Measurements from ENCODE around the gene DNAJC16.

DNAJC16 gene

DNA sequence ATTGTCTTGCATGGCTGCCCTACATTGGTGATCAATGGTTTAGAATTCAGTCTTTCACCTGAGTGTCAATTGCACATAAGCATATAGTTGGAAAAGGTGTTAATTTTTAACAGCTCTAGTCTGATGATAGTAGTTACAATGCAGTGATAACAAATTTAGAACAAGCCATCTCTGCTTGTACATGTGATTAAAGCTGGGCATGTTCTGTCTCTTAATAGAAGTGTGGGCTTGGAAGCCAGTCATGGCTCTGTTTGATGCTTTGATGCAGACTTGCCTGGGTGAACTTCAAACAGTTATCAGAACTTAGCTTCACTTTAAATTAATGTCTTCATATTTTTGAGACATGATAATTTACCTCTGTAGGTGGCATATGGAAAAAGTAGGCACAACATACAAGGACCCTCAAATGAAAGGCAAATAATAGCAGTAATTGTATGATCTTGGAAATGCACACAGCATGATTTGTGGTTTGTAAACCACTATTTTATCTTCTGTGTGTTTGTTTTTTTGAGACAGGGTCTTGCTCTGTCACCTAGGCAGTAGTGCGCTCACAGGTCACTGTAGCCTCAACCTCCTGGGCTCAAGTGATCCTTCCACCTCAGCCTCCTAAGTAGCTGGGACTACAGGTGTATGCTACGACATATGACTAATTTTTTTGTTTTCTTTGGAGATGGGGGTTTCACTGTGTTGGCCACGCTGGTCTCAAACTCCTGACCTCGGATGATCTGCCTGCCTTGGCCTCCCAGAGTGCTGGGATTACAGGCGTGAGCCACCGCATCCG is 94.4 kb downstream of the DNAJC16 start:
- peaks cover 3% of the 10 kb centered on the region for H3K79me1 ChIP-seq (replicated peaks; ENCODE audit: low read length, poor library complexity, severe bottlenecking)
- H3K4me3 ChIP-seq (ENCODE audit: insufficient read depth in 1 of 2, low read depth in 1 of 2, low read length in 2 of 2), result peak overlapping the region in 1 of 2 experiments; percentile 94
- H3K4me2 ChIP-seq (ENCODE audit: low read length, poor library complexity, severe bottlenecking), result no peak overlapping the region
- no peak overlapping the region for H3K9ac ChIP-seq (ENCODE audit: low read length)
- no peak overlapping the region for H4K91ac ChIP-seq (ENCODE audit: low read length)
- no peak overlapping the region for H2AK5ac ChIP-seq (ENCODE audit: low read length, severe bottlenecking)
- H3K14ac ChIP-seq (ENCODE audit: low read length in 2 of 2), result no peak overlapping the region
- no peak overlapping the region for H2BK5ac ChIP-seq (ENCODE audit: low read depth, low read length, poor library complexity, severe bottlenecking)
- H2AFZ ChIP-seq (ENCODE audit: low read depth, low read length), result no peak overlapping the region
- H2BK120ac ChIP-seq (ENCODE audit: low read depth, low read length), result no peak overlapping the region
- DNase-seq, result no peak
- H3K18ac ChIP-seq (ENCODE audit: low read depth in 1 of 2, low read length in 2 of 2), result no peak overlapping the region
- 100% methylated on average over 1 of the region's 7 CpGs for WGBS
- H3K9me3 ChIP-seq (ENCODE audit: control insufficient read depth, low read length), result no peaks in the 10 kb centered on the region
- no peak overlapping the region for H2BK12ac ChIP-seq (ENCODE audit: low read length in 2 of 2)
- no peak overlapping the region for H2BK15ac ChIP-seq (ENCODE audit: low read depth, poor library complexity, severe bottlenecking)
- H3K4ac ChIP-seq (ENCODE audit: low read depth in 1 of 2, low read length in 2 of 2), result no peak overlapping the region
- no peaks in the 10 kb centered on the region for H3K27me3 ChIP-seq (ENCODE audit: control insufficient read depth in 1 of 2, insufficient read depth in 1 of 2, low read length in 2 of 2)
- H3K36me3 ChIP-seq (ENCODE audit: control insufficient read depth in 1 of 2, insufficient read depth in 2 of 2, low read depth in 1 of 2, low read length in 2 of 2), result peaks cover 0 to 16% of the 10 kb centered on the region in 2 experiments
- H3K4me1 ChIP-seq (ENCODE audit: control insufficient read depth, insufficient read depth, low read depth, low read length), result peaks cover 7% of the 10 kb centered on the region
- H4K8ac ChIP-seq (ENCODE audit: low read length), result no peak overlapping the region
- no peak overlapping the region for H3K23ac ChIP-seq (ENCODE audit: low read length in 2 of 2)
- H3K27ac ChIP-seq (ENCODE audit: low read length, poor library complexity, severe bottlenecking), result no peak overlapping the region

DNA sequence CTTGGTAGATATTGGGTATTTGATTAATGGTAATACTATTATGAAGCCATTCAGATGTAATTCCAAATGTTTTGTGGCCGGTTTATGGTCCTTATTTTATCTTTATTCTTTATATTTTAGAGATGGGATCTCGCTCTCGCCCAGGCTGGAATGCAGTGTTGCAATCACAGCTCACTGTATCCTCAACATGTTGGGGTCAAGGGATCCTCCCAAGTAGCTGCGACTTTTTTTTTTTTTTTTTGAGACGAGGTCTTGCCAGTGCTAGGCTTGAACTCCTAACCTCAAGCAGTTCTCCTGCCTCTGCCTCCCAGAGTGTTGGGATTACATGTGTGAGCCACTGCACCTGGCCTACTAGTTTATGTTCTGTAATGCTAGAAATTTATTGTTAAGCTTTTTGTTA is 95.3 kb downstream of the DNAJC16 start:
- Histone ChIP-seq H3K4me3 (ENCODE audit: insufficient read depth in 1 of 2, low read depth in 1 of 2, low read length in 2 of 2) (peak overlapping the region in 1 of 2 experiments; percentile 31), H2BK5ac (ENCODE audit: low read depth, low read length, poor library complexity, severe bottlenecking) (no peak overlapping the region), H4K8ac (ENCODE audit: low read length) (no peak overlapping the region), H2AK5ac (ENCODE audit: low read length, severe bottlenecking) (no peak overlapping the region), H2BK15ac (ENCODE audit: low read depth, poor library complexity, severe bottlenecking) (no peak overlapping the region), H3K9me3 (ENCODE audit: control insufficient read depth, low read length) (no peaks in the 10 kb centered on the region), H2AFZ (ENCODE audit: low read depth, low read length) (no peak overlapping the region), H4K91ac (ENCODE audit: low read length) (no peak overlapping the region), H3K23ac (ENCODE audit: low read length in 2 of 2) (no peak overlapping the region), H3K18ac (ENCODE audit: low read depth in 1 of 2, low read length in 2 of 2) (no peak overlapping the region), H3K36me3 (ENCODE audit: control insufficient read depth in 1 of 2, insufficient read depth in 2 of 2, low read depth in 1 of 2, low read length in 2 of 2) (peaks cover 0 to 23% of the 10 kb centered on the region in 2 experiments), H3K27me3 (ENCODE audit: control insufficient read depth in 1 of 2, insufficient read depth in 1 of 2, low read length in 2 of 2) (no peaks in the 10 kb centered on the region), H2BK120ac (ENCODE audit: low read depth, low read length) (no peak overlapping the region), H3K9ac (ENCODE audit: low read length) (peak overlapping the region; percentile 40), H3K79me1 (replicated peaks; ENCODE audit: low read length, poor library complexity, severe bottlenecking) (peaks cover 5% of the 10 kb centered on the region), H3K27ac (ENCODE audit: low read length, poor library complexity, severe bottlenecking) (no peak overlapping the region), H2BK12ac (ENCODE audit: low read length in 2 of 2) (no peak overlapping the region), H3K4me2 (ENCODE audit: low read length, poor library complexity, severe bottlenecking) (no peak overlapping the region), H3K4ac (ENCODE audit: low read depth in 1 of 2, low read length in 2 of 2) (no peak overlapping the region), H3K4me1 (ENCODE audit: control insufficient read depth, insufficient read depth, low read depth, low read length) (peaks cover 6% of the 10 kb centered on the region), H3K14ac (ENCODE audit: low read length in 2 of 2) (no peak overlapping the region)
- WGBS, result 77% methylated on average over 3 of the region's 5 CpGs
- DNase-seq, result peak; percentile 21

DNA sequence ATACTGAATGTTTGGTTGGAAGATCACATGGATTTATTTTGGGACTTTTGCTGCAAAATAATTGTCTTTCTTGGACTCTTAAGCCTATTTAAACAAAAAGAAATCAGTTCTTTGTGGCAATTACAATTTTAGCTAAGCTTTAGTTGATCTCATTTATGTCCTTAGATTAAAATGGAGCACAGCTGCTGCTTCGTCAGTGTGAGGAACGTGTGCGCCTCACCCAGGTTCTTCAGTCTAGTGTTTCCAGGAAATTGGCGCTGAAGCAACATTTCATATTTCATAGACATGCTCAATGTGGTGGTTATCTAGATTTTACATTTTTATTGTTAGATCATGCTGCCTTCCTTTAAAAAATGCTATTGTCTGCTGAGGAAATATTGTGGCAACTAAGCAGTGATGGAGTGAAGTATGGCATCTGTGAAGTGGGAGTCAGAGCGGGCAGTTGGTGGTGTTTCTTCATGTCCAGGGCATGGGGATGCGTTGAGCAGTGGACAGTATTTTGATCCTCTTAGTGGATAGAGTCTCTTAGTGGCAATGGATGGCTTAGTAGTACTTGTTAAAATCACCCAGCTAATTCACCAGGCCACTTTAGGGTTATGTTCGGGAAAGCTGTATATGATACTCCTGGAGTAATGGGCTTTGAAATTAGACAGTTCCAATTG is 96.2 kb downstream of the DNAJC16 start:
- Histone ChIP-seq H3K9ac (ENCODE audit: low read length) (no peak overlapping the region), H2BK5ac (ENCODE audit: low read depth, low read length, poor library complexity, severe bottlenecking) (no peak overlapping the region), H3K27me3 (ENCODE audit: control insufficient read depth in 1 of 2, insufficient read depth in 1 of 2, low read length in 2 of 2) (no peaks in the 10 kb centered on the region), H4K91ac (ENCODE audit: low read length) (no peak overlapping the region), H2BK120ac (ENCODE audit: low read depth, low read length) (no peak overlapping the region), H3K27ac (ENCODE audit: low read length, poor library complexity, severe bottlenecking) (no peak overlapping the region), H3K18ac (ENCODE audit: low read depth in 1 of 2, low read length in 2 of 2) (no peak overlapping the region), H3K4me2 (ENCODE audit: low read length, poor library complexity, severe bottlenecking) (no peak overlapping the region), H3K14ac (ENCODE audit: low read length in 2 of 2) (no peak overlapping the region), H3K4me1 (ENCODE audit: control insufficient read depth, insufficient read depth, low read depth, low read length) (peaks cover 6% of the 10 kb centered on the region), H3K23ac (ENCODE audit: low read length in 2 of 2) (no peak overlapping the region), H2BK15ac (ENCODE audit: low read depth, poor library complexity, severe bottlenecking) (no peak overlapping the region), H3K4ac (ENCODE audit: low read depth in 1 of 2, low read length in 2 of 2) (no peak overlapping the region), H2AFZ (ENCODE audit: low read depth, low read length) (no peak overlapping the region), H3K4me3 (ENCODE audit: insufficient read depth in 1 of 2, low read depth in 1 of 2, low read length in 2 of 2) (no peak overlapping the region), H2BK12ac (ENCODE audit: low read length in 2 of 2) (no peak overlapping the region), H4K8ac (ENCODE audit: low read length) (no peak overlapping the region), H3K9me3 (ENCODE audit: control insufficient read depth, low read length) (no peaks in the 10 kb centered on the region), H2AK5ac (ENCODE audit: low read length, severe bottlenecking) (no peak overlapping the region), H3K79me1 (replicated peaks; ENCODE audit: low read length, poor library complexity, severe bottlenecking) (peaks cover 9% of the 10 kb centered on the region), H3K36me3 (ENCODE audit: control insufficient read depth in 1 of 2, insufficient read depth in 2 of 2, low read depth in 1 of 2, low read length in 2 of 2) (peaks cover 0 to 32% of the 10 kb centered on the region in 2 experiments)
- DNase-seq, result no peak
- 96% methylated on average over 6 of the region's 7 CpGs for WGBS

DNA sequence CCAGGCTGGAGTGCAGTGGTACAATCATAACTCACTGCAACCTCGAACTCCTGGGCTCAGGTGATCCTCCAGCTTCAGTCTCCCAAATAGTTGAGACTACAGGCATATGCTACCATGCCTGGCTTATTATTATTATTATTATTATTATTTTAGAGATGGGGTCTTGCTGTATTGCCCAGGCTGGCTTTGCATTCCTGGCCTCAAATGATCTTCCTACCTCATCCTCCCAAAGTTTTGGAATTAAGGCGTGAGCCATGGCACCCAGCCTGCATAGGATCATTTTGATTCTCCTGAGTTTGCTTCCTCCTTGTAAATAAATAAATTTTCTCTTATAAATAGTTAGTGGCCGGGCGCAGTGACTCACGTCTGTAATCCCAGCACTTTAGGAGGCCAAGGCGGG is 96.8 kb downstream of the DNAJC16 start:
- no peak overlapping the region for H3K4me3 ChIP-seq (ENCODE audit: insufficient read depth in 1 of 2, low read depth in 1 of 2, low read length in 2 of 2)
- H2AFZ ChIP-seq (ENCODE audit: low read depth, low read length), result no peak overlapping the region
- H3K36me3 ChIP-seq (ENCODE audit: control insufficient read depth in 1 of 2, insufficient read depth in 2 of 2, low read depth in 1 of 2, low read length in 2 of 2), result peaks cover 0 to 37% of the 10 kb centered on the region in 2 experiments
- H3K4me1 ChIP-seq (ENCODE audit: control insufficient read depth, insufficient read depth, low read depth, low read length), result peaks cover 6% of the 10 kb centered on the region
- no peak overlapping the region for H4K91ac ChIP-seq (ENCODE audit: low read length)
- H2BK120ac ChIP-seq (ENCODE audit: low read depth, low read length), result no peak overlapping the region
- no peak overlapping the region for H3K14ac ChIP-seq (ENCODE audit: low read length in 2 of 2)
- no peak overlapping the region for H2BK12ac ChIP-seq (ENCODE audit: low read length in 2 of 2)
- H3K27ac ChIP-seq (ENCODE audit: low read length, poor library complexity, severe bottlenecking), result no peak overlapping the region
- 69% methylated on average over 5 of the region's 6 CpGs for WGBS
- no peak for DNase-seq
- no peak overlapping the region for H3K9ac ChIP-seq (ENCODE audit: low read length)
- H2AK5ac ChIP-seq (ENCODE audit: low read length, severe bottlenecking), result no peak overlapping the region
- H3K9me3 ChIP-seq (ENCODE audit: control insufficient read depth, low read length), result no peaks in the 10 kb centered on the region
- no peak overlapping the region for H4K8ac ChIP-seq (ENCODE audit: low read length)
- no peak overlapping the region for H3K4ac ChIP-seq (ENCODE audit: low read depth in 1 of 2, low read length in 2 of 2)
- H2BK5ac ChIP-seq (ENCODE audit: low read depth, low read length, poor library complexity, severe bottlenecking), result no peak overlapping the region
- H3K79me1 ChIP-seq (replicated peaks; ENCODE audit: low read length, poor library complexity, severe bottlenecking), result peaks cover 9% of the 10 kb centered on the region
- H3K18ac ChIP-seq (ENCODE audit: low read depth in 1 of 2, low read length in 2 of 2), result no peak overlapping the region
- H3K23ac ChIP-seq (ENCODE audit: low read length in 2 of 2), result no peak overlapping the region
- no peak overlapping the region for H2BK15ac ChIP-seq (ENCODE audit: low read depth, poor library complexity, severe bottlenecking)
- no peak overlapping the region for H3K4me2 ChIP-seq (ENCODE audit: low read length, poor library complexity, severe bottlenecking)
- H3K27me3 ChIP-seq (ENCODE audit: control insufficient read depth in 1 of 2, insufficient read depth in 1 of 2, low read length in 2 of 2), result no peaks in the 10 kb centered on the region

All from mesenchymal stem cell (in vitro differentiated cells and primary cell).